GM18870 (cell line): Measurements from ENCODE around the gene CST3.

Experiments used
- ATAC-seq: cut with Tn5 transposase; IDR thresholded peaks from one replicate; pipeline ENCODE4 v1.9.1; 2021; ENCODE audit warnings: moderate library complexity; ENCODE audit not compliant: unreplicated experiment

The CST3 gene

DNA sequence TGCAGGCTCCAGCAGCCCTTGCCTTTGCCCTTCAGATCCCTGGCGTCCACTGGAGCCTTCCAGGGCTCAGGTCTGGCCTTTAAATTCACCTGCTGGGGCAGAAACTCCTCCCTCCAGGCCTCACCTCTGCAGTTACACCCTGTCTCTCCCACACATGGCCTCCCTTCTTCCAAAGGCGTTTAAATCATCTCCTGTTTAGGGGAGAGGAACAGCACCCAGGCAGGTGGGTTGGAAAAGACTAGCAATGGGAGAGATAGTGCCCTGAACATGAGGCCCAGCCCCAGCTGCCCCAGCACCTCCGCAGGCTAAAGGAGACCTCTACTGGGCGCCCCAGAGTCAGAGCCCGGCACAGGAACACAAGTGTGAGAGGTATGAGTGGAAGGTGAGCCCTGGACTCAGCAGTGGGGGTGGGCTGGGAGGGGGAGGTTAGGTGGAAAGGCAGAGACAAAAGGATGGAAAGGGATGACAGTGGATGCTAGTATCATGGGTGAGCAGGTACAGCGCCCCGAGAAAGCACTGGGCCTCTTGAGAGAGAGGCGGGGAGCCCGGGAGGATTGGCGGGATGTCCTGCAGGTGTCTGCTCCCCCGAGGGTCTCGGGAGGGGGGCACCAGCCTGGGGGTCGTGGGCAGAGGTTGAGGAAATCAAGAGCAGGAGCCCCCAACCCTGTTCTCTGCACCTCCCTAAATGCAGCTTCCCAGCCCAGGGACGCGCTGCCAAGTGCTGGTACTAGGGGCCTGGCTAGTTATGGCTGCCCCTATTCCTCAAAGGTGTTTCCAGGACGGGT is 31.7 kb downstream of the CST3 start, which contains the start of gene CST9:
Gene CST9 (minus strand): TSS at position 51 of the 785 bp plus-strand sequence. CDS start 53 bp downstream, outside the sequence.
- ATAC-seq = no peak

DNA sequence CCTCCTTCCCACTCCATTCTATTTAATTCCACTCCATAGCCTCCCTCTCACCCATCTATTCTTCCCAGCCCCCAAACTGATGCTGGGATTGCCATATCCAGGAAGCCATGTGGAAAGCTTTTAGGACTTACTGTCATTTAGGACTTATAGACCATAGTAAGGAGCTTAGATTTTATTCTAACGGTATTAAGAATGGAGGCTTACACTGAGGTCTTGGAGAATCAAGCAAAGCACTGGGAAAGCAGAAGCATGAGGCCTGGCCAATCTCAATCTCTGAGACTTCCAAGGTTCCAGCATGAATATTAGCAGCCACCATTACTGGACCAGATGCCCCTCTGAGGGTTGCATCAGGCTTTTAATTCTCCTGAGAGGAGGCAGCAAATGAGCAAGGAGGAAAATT is 33.4 kb downstream of the CST3 start:
- ATAC-seq = no peak

DNA sequence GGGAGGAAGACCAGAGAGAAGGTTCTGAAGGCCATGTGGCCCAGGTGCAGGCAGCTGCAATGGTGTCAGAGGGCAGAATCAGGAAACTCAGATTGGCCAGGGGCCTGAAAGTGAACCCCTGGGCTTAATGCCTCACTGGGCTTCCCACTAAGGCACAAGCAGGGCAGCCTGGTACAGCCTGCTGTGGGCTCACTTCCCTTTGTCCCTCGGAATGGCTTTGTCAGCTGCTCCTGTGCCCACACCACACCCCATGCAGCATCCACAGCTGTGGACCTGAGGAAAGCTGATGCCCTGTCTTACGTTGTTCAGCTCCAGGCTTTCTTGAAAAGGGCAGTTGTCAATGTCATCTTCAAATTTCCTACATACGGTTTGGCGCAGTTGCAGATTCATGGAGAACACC is 34.4 kb downstream of the CST3 start:
- no peak for ATAC-seq

DNA sequence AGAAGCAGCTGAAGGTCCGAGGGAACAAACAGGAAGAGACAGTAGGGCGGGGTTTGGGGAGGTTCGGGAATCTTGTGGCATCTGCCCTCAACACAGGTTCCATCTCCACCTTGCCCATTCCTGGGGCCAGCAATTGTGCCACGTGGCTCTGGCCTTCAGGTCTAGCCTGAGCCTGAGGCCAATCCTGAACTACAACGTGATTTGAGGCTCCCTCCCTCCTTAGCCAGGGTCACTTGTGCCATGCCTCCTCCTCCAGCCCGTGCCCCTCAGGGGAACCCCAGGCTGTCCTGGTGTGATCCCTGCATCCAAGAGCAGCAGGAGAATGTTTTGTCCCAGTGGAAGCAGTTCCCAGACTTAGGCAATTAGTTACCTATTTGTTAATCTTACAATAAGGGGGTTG is 35.1 kb downstream of the CST3 start:
- no peak for ATAC-seq

DNA sequence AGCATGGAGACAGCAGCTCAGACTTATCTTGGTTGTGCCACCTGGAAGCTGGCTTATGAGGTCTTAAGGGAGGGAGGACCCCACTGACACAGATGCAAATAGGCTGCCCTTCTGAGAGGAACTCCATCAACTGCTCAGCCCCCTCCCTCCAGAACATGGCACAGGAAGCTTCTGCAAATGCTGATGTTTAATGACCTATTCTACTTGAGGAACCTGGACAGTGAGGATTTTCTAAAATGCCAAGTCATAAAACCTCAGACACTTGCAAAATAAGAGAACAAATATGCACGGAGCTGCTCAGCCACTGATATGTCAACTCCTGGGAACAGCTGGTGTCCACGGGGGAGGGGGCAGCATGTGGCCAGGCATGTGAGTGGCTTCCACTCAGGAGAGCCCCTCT is 35.5 kb downstream of the CST3 start:
- no peak for ATAC-seq

DNA sequence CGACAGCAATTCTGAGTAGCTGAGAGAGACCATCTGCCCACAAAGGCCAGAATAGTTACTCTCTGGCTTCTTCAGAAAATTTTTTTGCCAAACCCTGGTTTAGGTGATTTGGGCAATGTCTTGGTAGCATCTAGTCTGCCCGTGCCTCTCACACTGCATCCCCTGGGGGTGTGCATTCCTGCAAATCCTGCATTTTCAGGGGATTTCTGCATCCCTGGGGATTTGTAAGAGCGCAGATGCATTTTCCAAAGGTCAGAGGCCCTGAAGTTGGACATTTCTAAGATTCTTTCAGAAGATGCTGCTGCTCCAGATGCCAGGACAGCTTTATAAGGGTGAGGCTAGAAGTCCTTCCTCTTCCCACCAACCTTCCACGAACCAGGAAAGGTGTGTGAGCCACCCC is 36.0 kb downstream of the CST3 start:
- ATAC-seq = no peak

DNA sequence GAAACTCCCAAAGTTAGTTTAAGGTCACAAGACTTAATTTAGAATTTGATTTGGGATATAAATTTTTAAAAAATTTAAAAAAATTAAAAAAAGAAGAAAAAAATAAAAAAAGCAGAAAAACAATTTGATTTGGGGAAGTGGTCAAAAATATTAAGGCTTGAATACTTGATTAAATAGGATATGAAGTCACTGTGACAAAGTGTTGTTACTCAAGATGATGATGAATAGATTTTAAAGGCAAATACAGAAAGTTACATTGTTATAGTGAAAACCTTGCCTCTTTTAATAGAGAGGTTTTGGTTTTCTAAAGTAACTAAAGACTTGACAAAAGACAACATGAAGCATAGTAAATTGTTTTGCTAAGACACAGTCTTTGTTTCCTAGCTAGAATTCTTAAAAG is 39.3 kb downstream of the CST3 start:
- ATAC-seq = no peak

DNA sequence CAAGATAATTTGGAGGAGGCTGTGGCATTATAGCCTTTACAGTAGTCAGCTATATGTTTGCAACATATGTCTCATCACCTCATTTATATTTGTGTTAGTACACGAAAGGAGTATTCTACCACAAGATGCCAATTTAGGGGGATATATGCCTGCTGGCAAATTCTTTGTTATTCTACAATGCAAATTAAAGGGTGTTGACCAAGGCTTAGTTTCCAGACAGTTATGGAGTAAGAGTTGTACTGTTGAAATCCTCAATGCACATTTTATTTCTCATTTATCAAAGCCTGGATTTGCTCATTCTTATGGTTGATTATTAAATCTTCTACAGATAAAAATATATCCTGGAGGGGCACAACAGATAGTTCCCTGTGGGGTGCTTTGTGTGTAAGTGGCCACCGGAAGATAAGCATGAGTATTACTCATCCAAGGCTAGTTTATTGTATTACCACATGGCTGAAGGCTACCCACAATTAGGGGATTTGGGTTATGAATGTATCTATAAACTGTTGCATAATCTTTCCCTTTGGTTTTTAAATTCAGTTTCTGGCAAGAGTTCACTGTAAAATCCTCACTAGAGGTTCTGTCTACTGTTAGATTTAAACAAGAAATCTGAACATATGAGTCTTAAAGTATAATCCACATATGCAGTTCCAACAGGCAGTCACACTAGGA is 41.0 kb downstream of the CST3 start:
- ATAC-seq = no peak

DNA sequence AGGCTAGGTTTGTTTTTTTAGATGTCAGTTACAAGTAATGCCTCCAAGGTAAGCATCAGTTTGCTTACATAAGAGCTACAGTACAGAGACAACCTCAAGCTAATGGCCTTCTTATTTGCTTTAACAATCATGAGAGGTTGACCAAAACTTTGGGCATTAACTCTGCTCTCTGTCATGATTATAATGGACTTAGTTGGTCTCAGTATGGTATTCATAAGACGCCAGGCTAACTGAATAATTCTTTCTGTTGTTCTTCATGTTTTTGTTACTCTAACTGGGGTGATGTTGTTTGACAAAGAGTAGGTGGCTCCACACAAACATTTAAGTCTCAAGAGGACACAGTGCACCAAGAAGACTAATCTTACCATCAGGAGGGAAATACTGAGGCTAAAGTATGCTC is 41.8 kb downstream of the CST3 start:
- ATAC-seq = no peak

DNA sequence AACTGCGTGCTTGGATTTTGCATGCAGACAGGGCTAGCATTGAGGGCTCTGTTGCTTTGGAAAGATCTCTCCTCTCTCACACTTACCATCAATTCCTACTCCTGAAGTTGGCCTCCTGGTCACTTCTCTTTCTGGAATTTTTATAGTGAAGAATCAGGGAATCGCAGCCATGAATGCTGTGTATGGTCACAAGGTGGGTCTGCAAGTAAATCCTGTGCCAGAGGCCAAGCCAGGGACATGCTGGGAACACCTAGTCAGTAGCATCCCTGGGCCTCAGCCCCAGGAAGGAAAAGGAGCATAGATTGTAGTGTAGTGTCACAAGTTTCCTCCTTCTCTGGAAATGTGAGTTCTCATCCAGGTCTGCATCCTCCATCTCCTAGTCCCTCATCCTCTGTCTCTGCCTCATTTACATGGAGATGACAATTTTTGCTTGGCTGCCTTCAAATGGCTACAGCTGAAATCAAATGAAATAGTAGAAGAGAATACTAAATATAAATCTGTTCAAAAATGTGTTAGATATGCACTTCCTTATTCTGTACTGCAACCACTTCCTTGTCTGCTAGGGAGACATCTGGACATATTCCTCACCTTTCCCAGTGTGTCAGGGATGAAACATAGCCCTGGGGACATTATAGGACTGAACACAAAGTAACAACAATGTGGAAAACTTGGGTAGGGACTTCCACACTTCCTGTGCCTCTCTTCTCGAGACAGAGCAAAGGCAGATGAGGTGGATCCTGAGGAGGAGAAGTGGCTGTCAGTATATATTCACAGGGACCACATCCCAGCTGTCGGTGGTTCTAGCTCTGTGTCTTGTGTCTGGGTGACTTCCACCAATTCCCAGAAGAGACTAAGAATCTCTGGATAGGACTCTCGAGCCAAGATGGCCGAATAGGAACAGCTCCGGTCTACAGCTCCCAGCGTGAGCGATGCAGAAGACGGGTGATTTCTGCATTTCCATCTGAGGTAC is 49.0 kb downstream of the CST3 start:
- no peak for ATAC-seq

DNA sequence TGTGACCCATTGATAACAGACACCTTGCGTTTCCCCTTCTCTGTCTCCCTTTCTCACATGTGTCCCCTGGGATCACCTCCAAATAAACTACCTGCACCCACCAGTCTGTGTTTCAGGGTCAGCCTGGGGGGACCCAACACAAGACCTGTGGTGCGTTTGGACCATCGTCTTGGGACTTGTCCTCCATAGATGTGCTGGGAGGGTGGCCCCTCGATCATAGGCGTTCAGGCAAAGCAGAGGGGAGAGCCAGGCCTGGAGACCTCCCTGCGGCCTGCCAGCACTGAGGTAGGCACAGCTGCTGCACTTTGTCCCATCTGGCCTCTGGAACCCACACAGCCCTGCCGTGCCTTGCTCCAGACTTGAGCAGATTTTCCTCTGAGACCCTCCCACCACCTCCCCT is 50.1 kb downstream of the CST3 start:
- no peak for ATAC-seq

DNA sequence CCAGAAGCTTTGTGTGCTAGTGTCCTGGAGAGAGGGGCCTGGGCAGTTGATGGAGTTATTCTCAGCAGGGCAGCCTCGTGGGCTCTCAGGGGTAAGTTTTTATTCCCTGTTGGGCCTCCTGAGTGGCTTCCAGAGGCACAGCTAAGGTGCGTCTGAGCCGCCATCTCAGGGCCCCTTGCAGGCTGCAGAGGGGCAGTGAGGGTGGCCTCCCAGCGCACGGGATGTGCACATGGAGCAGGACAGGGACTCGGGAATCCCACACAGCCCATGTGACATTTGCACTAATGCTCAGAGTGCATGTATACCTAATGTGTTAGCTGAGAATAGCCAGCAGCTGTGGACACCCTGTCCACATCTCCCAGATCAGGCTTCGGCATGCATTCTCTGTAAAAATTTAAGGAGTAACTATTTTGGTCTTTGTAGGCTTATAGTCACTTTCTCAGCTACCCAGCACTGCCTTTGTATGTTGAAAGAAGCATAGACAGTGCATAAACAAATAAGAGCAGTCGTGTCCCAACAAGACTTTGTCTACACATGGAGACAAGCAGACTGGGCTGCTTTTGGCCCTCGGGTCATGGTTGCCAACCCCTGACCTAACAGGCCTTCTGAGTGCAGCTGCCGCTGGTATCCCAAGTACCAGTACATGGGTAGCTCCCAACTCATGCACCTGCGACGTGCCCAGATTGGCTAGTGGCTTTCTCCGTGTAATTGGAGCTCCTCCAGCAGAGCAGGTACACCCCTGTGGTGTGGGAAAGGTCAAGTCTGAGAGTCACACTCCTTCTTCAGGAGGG is 50.8 kb downstream of the CST3 start:
- ATAC-seq = no peak

DNA sequence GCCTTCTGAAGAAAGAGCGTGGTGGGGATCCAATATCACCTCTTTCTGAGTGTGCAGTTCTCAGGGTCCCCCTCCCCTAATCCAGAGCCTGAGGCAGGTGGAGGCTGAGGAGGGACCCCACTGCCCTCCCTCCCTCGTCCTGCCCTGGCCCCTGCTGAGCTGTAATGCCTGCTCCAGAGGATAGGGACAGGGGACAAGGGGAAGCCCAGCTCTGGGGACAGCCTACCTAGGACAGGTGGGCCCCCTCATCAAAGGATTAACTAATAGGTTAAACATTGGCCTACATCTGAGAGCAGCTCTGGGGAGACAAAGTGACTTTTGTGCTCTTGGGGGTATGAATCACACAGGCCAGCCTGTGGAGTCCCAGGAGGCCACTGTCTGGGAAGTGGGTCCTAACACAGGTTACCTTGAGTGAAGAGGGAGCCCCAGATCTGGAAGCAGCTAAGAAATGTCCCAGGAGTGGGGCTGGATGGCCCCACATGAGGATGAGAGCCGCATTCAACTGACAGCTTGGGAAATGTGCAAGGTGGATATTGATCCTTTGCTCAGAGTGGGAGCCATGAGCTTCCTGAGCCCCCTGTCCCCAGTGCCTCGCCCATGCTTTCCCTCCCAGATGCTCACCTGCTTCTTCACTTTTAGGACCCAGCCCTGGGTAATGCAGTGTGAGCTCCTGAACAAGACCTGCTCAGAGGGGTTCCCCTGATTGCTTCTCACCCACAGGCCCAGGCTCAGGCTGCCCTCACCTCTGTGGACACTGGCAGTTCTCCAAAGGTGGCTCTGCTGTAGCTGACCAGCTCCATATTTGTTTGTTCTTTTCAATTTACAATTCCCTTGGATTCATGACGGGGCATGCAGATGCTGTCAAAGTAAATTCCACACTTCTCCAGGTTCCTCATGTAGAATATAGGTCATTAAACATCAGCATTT is 51.7 kb downstream of the CST3 start:
- ATAC-seq = no peak

DNA sequence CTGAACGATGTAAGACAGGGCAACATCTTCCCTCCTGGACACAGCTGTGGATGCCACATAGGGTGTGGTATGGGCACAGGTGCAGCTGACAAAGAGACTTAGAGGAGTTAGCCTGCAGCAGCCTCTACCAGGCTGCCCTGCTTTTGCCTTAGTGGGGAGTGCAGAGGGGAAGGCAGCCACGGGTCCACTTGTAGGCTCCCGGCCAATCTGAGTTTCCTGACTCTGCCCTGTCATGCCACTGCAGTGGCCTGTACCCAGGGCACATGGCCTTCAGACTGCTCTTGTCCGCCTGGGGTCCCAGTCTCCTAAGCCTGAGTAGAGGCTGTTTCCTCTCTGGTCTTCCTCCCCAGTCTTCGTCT is 52.3 kb downstream of the CST3 start:
- no peak for ATAC-seq

DNA sequence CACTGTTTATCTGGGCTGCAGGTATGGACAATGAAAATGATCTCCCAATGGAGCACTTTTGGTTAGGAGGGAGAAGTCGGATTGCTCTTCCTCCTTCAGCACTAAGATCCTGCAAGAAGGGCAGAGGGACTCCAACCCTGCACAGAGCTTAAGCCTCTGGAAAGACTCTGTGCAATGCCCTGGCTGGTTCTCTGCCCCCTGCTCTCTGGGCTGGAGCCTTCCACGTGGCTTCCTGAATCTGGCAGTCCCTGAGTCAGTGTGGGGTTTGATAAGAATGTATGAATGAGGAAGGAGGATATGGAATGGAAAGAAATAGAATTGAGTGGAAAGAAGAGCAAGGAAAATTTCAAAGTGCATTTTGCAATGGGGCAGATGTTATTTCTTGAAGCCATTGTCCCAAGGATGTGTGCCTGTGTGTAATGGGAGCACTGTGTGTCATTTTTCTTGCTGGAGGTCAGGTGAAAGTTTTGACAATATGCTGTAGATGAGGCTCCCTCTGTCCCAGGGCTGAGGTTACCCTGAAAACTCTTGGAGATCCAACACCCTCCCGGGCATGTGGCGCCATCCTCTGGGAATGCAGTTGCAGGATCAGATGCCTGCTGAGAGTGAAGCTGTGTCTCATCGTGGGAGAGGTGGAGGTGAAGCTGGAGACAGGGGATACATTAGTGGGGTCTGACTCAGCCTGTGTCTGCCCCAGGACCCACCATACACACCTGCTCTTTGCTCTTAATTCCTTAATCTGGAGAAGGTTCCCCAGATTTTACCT is 53.1 kb downstream of the CST3 start:
- no peak for ATAC-seq
